Ureter (tissue), 1 donor: ENCODE data around the gene HSD11B2. TPM values are rescaled to one million over a fixed set of nuclear protein-coding genes. Genes with fewer than 3 reads are reported as not detected.
A peak's percentile ranks its signal among the peaks of the same experiment; 100 is the strongest.

Source experiments
- DNase-seq: peaks from one replicate; pipeline ENCODE4 v3.0.0-alpha.2; 2020; ENCODE audit warnings: low spot score
- total RNA-seq: library from RNA; stranded (reverse); gene quantifications from one replicate; pipeline ENCODE4 v1.2.4, GENCODE V29; 2023
- donor health status: DM: yes; HTN: yes; CAD: no.

The HSD11B2 gene
- total RNA-seq, 1 donor from 2014 or later, result 5.6 TPM

DNA sequence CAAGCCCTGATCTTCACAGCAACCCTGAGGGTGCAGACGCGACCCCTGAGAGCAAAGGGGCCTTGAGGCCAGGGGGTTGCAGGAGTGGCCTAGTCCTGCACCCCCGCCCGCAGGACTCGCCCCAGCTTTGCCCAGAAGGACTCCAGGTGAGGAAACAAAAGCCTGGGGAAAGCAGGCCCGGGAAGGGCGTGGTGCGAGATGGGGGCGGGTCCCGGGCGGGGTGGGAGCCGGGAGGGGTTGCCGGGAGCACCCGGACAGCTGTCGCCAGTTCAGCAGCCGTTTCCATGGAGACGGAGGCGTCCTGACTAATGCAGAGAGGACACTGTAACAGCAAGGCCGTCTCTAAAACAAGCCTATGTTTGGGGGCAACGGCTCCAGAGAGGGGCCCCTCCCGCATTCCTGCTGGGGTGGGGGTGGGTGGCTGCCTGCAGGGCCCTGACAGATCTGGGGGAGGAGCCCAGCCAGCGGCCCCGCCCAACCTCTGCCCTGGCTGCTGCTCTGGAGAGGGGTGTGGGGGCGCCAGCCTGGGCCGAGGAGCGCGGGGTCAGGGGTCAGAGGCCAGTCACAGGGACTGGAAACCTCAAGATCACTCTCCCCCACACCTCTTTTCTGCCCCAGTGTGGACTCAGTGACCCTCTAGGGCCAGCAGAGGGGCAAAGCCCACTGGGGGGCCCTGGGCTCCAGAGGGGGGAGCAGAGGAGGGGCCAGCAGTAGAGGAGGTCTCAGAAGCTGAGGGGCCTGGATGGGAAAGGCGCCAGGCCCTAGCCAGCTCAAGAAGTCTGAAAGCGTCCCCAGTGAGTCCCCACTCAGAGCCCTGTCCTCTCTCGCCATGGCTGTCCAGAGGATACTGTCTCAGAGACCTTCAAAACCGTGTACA is 34.5 kb upstream of the HSD11B2 start:
- DNase-seq, result peak; percentile 83

DNA sequence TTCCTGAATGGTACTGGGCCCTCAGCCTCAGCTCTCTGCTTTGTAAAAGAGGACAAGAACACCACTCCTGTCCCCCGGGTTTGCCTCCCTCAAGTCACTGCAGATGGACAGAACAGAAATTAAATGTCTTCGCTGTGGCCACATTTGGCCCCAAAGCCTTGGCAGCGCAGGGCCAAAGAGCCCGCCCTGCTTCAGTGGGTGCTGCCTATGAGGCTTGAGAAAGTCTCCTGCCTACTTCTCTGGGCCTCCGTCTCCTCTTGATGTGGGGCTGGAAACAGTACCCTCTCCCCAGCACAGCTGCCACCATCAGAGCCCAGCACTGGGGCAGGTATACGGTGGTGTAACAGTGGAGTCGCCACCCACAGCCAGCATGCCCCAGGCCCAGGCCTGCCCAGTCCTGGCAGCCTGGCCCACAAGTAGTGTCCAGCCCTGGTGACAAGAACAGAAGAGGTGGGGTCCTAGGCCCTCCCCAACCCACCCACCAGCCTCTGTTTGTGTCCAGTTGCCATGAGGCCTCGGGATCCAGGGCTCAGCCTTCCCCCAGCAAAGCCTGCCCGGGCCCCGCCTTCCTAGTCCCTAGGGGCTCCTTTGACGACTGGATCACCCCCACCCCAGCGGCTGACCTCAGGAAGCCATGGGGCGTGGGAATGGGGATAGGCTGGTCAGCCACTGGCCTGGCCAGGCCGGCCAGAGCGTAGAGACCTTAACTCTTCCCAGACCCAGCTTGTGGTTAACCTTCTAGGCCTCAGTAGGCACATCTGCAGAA is 33.7 kb upstream of the HSD11B2 start:
- DNase-seq, result no peak

DNA sequence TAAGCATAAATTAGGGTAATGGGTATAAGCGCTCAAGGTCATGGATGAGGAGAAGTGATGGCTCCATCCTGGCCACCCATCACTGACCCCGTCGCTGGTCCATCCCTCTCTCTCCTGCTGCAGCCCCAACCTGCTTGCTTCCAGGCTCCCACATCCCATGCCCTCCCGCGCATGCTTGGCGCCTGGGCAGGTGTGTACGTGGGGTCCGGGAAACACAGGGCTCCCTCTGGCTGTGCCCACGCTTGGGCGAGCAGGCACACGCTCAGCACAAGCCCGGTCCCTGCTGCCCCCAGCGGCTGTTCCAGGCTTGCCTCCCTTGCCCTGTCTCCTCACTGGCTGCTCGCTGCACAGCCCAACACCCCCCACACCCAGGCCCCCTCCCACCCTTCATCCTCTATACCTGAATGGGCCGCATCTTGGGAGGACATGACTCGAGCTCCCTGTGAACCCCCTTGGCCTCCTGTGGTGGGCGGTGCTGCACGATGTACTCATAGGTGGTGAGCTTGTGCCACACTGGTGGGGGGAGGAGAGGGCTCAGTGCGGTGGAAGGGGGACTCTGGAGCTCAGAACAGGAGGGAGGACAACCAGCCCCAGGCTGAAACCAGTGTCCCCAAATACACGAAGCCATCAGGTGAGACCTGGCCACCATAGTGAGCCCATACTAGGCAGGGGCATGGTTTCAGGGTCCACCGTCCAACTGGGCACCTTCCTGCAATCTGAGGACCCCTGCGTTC is 32.9 kb upstream of the HSD11B2 start:
- no peak for DNase-seq

DNA sequence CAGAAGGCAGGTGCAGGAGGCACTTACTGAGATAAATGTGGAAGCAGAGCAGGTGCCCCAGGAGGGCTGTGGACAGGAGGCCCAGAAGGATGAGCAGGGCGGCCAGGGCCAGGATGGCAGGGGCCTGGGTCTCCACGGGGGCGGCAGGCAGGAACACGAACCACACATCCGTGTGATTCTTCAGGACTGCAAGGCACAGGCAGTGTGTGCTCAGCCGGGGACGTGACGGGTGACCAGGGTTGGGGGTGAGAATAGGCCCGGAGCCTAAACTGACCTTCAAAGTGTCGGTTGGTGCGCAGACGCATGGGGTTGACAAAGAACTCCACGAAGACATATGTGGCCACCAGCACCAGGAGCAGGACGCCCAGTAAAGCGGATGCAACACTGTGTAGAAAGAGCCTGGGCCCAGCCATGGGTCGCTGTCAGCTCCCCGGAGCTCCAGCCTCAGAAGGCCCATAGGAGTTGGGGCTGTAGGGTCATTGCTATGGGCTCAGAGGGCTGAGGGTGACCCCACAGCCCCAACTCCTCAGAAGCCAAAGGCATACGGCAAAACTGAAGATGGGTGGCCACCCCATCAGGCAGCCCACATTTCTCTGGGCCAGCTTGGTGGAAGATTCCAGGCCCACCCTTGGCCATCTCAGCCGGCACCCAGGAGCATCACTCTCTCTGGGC is 32.2 kb upstream of the HSD11B2 start:
- no peak for DNase-seq

DNA sequence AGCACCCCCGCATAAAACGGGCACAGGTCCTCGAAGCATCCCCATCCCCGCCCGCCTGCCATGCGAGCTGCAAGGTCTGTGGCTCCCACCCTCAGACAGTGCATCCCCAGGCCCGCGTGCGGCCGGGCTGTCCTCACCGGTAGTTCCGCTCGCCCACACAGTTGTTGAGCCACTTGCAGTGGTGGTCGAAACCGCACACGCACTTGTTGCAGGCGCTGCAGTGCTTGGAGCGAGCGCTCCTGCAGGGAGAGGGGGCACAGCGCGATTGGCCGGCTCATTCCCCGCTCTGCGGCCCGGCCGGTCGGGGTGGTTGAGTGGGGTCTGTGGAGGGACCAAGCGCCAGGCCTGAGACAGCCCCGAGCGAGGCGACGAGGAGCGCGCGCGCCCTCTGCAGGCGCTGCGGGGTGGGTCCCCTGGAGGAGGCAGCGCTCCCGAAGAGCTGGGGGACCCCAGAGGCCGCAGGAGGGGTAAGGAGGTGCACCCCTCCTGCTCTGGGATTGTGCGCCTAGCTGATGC is 31.6 kb upstream of the HSD11B2 start:
- no peak for DNase-seq

DNA sequence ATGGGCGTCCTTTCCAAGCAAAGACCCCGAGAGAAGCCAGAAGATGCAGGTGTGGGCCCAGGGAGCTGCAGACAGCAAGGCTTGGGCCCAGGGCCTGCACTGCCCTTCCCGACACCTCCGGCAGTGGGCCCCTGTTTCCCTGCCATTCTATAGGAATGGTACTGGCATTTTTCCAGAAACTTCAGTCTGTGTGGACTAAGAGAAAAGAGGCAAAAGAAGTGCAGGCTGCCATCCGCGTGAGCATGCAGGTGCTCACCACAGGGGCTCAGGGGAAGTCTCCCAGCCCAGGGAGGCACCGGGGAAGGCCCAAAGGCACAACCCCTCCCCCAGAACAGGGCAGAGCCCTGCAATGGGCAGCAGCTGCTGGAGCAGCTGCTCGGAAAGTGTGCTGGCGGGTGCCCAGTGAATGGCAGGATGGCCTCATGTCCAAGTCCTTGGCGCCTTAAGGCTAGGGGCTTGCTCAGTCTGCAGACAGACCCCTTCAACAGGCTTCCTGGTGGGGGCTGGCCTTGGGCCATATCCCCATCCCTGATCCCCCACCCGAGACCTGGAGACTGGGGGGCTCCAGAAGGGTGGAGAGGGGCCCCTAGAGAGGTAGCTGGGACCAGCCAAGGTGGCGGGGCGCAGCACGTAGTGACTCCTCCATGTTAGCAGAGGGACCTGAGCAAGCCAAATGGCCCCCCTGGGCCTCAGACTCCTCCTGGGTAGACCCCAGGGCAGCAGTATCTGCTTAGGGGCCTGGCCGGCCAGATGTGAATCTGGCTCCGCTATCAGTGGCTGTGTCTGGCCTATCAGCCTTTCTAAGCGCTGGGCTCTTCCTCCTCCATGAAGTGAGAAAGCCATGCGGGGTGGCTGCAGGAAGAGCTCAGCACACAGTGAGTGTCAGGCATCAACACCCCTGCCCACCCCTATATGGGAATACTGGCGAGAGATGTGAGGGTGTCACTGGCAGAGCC is 30.9 kb upstream of the HSD11B2 start:
- DNase-seq, result no peak

DNA sequence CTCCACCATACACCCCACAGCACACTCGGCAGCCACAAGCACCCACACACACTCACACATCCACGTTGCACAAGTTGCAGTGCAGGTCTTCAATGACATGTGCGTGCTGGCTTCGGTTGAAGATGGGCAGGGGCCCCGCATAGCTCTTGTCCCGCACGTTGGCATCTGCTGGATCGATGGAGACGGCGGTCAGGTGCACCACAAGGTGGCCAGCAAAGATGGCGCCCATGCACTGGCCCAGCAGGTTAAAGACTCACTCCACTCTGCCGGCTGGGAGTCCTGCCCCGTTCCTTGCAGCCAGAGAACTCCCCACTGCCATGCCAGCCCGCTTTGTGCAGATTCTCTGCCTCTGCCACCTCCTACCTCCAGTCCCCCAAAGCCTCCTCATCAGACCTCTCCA is 30.0 kb upstream of the HSD11B2 start:
- no peak for DNase-seq

DNA sequence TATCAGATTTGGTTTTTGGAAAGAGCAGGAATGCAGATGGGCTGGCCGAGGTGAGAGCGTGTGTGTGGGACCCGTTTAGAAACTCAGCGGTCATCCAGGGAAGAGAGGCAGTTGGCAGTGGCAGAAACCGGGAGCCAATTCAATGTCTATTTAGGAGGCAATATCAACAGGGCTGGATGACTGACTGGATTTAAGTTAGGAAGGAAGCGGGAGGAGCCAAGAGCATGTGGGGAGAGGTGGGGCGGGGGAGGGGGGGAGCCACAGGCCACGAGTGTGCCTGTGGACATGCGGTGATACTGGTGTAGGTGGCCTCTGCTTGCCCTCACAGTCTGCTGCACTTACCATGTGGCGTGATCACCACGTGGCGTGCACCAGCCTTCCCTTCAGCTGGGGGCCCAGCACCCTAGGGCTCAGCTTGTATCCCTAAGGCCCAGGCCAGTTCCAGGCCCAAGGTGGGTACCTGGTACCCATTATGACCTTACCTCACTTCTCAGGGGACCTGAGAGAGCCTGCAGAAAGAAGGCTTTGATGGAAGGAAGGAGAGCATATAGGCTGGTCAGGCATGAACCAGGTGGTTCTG is 26.9 kb upstream of the HSD11B2 start:
- DNase-seq, result no peak

DNA sequence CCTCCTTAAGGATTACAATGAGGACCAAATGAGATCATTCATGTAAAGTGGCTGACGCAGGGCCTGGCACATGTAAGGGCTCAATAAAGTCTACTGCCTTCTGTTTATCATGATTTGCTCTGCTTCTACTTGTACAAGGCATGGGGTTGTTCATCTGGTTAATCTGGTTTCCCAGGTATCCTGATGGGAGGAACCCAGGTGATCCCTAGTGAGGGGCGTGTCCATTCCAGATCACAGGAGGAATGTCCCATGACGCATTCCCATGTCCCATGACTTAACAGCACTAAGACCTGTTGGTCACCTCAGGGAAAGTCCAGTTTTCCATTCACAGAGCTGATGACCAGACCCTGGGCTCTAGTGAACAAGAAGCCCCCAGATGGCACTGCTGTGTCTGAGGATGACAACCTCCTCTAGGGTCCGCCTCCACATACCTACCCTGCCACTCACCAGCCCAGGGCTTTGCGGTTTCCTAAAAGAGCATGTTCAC is 26.1 kb upstream of the HSD11B2 start:
- peak; percentile 86 for DNase-seq

DNA sequence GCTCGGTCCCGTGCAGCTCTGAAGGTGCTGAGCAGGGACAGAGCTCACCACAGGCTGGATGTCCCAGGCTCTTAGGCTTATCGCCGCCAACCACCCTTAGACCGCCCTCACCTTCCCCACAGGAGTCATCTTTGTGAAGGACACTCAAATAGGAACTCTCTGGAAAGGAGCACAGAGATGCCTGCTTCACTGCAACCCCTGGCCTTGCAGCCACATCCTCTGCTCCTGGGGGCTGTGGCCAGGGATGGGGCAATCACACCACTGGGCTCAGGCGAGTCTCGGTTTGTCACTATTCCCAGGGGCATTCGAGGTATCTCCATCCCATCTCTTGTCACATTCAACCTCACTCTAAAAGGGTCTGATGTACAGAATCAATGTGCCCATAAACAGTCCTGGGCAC is 25.6 kb upstream of the HSD11B2 start:
- DNase-seq, result no peak

DNA sequence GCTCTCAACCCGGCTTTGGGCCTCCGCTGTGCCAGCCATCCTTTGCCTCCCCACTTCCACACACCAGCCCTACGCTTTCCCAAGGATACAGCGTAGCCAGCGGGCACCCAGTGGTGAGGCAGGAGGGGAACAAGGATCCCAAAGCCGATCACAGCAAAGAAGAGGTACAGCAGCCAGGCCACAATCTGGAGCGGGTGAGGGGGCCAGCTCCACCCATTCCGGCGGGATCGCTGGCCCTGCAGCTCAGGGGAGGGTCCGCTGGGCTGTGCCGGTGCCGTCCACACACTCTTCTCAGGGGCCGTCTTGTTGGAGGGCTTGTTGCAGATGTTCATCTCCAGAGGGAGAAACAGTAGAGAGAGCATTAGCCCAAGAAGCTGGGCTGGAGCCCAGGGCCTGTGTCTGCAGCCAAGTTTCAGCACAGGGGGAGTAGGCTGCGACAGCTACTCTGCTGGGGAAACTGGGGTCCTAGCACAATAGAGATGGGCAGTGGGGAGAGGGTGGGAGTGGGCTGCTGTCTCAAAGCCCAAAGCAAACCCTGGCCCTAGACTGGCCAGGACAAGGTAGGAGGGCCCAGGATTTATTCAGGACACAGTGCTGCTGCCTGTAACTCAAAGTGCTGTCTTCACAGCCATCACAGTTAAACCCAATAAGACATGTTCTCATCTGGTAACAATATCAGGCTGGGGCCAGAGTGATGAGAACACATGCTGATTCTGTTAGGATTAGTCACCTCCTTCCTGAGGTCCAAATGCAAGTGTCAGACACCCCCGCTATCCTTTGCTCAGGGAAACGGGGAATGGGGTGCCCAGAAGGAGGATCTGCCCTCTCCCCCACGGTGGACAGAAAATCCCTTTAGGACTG is 24.6 kb upstream of the HSD11B2 start:
- no peak for DNase-seq

DNA sequence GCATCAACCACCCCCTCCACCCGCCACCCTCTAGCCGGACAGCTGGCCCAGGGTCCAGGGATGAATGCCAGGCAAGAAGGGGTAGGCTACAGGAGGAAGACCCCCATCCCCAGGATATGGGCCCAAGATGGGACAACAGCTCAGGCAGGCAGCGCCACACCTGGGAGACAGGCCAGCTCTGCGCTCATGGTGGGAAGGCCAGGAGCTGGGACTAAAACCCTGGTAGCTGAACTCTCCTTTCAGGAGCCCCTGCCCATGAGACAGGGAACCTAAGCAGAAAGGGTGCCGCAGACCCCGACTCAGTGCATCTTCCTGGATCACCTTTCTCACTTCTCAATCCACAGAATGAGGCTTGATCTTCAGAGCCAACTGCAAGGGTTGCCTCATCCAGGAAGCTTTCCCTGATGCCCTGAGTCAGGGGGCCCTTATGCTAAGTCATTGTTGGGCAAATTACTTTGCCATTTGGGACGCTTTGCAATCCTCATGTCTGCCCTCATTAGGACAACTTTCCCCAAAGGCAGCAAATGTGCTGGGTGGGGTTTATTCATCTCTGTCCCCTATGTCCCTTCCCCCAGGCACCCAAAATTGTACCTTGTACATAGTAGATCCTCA is 23.6 kb upstream of the HSD11B2 start:
- DNase-seq, result no peak

DNA sequence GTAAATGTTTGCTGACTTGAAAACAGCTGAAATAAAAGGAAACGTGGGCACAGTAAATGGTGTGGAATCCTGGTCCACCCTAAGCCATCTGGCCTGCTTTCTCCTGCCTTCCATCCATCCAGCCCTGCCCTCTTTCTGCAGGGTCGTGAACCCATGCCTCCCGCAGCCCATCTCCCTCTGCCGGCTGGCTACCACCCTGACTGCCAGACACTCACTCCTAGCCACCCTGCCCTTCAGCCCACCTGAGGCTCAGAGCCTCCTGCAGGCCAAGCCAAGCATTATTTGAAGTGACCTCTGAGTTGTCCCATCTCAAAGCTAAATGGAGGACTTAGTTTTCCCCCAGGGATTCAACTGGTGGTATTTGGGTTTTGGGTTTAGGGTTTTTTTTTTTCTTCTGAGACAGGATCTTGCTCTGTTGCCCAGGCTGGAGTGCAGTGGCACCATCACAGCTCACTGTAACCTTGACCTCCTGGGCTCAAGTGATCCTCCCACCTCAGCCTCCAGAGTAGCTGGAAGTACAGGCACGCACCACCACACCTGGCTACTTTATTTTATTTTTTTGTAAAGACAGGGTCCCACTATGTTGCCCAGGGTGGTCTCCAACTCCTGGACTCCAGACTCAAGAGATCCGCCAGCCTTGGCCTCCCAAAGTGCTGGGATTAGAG is 23.0 kb upstream of the HSD11B2 start:
- no peak for DNase-seq

DNA sequence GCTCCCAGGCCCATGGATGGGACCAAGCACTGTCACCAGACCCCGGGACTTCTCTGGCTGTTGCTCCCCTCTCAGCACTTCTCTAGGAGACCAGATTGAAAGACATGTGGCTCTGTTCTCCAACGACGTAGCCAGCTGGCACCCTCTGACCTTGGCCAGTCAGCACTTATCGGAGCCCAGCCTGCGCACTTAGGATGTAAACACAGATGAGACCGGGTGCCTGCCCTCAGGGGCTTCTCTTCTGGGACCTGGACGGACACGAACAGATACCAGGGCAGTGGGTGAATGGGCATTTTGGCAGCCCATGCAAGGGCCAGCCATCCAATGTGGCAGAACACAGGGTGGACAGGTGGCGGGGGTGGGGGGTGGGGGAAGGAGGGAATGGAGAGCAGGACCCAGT is 21.3 kb upstream of the HSD11B2 start:
- DNase-seq, result no peak

DNA sequence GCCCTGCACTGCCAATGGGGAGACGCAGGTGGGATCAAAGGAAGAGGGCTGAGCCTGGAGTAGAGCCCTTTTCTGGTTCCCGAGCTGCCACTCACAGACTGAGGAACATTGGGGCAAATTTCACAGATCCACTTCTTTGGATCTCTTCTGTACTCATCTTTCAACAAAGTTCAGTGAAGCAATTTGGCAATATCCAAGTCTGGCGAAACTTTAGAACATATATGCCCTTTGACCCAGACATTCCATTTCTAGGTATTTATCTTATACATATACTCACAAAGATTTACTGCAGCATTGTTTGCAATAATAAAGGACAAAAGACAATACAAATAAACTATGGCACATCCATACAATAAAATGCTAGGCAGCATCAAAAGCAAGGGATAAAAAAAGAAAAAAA is 19.6 kb upstream of the HSD11B2 start:
- DNase-seq, result no peak

DNA sequence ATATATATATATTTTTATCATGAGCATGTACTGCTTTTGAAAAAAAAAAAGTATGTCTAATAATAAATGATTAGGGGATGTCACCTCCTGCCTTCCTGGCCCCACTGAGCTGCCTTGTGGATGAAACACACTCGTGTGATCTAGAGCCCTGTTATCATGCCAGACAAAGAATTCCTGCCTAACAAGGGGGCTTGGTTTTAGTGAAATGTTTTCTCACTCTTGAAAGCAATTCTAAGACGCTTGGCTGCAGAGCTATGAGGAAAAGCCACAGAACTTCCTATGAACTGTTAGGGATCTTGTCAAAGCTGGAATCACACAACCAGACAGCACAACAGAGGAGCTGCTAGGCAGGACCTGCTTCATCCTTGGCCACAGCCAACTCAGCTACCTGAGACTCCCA is 18.6 kb upstream of the HSD11B2 start:
- no peak for DNase-seq

DNA sequence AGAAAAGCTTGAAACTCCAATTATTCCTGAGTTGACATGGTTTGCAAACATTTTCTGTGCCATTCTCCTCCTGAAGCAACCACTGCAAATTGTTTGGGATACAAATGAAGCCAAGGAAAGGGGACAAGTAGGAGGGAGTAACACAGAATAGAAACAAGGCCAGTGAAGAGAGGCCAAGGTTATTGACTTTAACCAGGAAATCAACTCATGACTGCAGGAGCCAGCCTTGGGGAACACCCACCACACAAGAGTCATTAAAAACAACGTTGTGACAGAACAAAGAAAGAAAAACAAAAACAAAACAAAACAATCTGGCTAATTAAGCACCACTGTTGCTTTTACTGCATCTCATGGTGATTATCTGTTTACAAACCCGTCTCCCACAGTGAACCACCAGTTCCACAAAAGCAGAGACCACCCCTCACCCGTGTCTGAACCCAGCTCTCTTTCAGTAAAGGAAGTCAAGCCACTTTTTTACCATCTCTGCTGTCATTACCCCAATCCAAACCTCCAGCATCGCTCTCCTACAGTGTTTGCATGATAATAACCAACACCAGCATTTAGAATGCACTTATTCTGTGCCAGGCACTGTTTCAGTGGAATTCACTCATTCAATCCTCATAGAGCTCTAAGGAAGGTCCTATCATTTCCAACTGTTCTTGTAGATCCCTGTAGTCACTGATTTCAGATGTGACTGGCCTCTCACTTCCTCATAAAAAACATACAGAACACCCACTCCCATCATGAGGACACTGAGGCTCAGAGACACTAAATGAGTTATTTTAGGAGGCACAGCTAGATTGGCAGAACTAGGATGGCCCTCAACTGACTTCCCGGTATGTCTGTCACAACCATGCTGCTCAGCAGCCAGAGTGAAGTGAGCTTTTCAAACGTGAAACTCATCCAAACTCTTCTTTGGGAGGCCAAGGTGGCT is 16.7 kb upstream of the HSD11B2 start:
- no peak for DNase-seq
